HCT116 (cell line): ENCODE measurements around the gene GP1BA. TPM values are rescaled to one million over a fixed set of nuclear protein-coding genes. Genes with fewer than 3 reads are reported as not detected.

ENCODE experiments used
- ATAC-seq: fragments of 200-7000 bp; cut with Tn5 transposase; 2 replicates; pipeline ENCODE4 v1.9.1; 2020; ENCODE audit warnings: mild to moderate bottlenecking, moderate library complexity
- BruUV-seq: library from RNA; stranded (reverse); fragments of 400-500 nt; replicated peaks from 2 replicates; lab custom pipeline; 2021; lab: Mats Ljungman, UMichigan
- CTCF ChIA-PET: fragments of 300-600 bp; sonication (Branson Sonifier 250); formaldehyde crosslinking; loops from one replicate; lab custom pipeline; 2021; ENCODE audit warnings: antibody characterized with exemption; lab: Charles Lee
- POLR2A ChIA-PET: fragments of 300-600, 350-600 bp; sonication (Branson Sonifier 250); formaldehyde crosslinking; loops from one replicate; lab custom pipeline; 2021; ENCODE audit warnings: antibody characterized with exemption; lab: Charles Lee
- RAD21 ChIA-PET, 2 experiments: fragments of 300-600 bp; sonication (Branson Sonifier 250); formaldehyde crosslinking; loops; one replicate each; lab custom pipeline; 2023; ENCODE audit warnings: low total read pairs in 2 of 2; ENCODE audit not compliant: uncharacterized antibody in 2 of 2, unreplicated experiment in 2 of 2, low non-redundant PET in 1 of 2; lab: Charles Lee
- DNase-seq: peaks from one replicate; pipeline ENCODE4 v3.0.0-alpha.2; 2010; ENCODE audit warnings: low read depth, low spot score
- H2AFZ ChIP-seq: fragments of 200-600 bp; shearing (Covaris generic), sonication (generic); 2 replicates; pipeline ENCODE4 v1.6.1; 2017; ENCODE audit warnings: low read depth, mixed run types, mixed read lengths, antibody characterized with exemption, low read length; ENCODE audit not compliant: poor library complexity, severe bottlenecking
- H3K27ac ChIP-seq: 2 replicates; pipeline ENCODE4 v1.5.1; 2012; ENCODE audit warnings: low read depth, low read length
- H3K27me3 ChIP-seq: fragments of 200-600 bp; sonication (generic); 2 replicates; pipeline ENCODE4 v1.6.1; 2016; ENCODE audit warnings: mixed run types, low read length, mixed read lengths; ENCODE audit not compliant: insufficient read depth
- H3K36me3 ChIP-seq, 2 experiments: fragments of 200-500 bp in 1 of 2; fragments of 200-600 bp in 1 of 2; sonication (Bioruptor generic) in 1 of 2; sonication (generic) in 1 of 2; 2 replicates each; pipeline versions ENCODE4 v1.5.1 to v1.6.1; 2014 to 2016; ENCODE audit warnings: low read length in 2 of 2, inconsistent platforms in 1 of 2, mixed read lengths in 1 of 2, mixed run types in 1 of 2; ENCODE audit not compliant: insufficient read depth in 2 of 2, control insufficient read depth in 1 of 2
- H3K4me1 ChIP-seq, 2 experiments: fragments of 200-600 bp in 1 of 2; sonication (generic) in 1 of 2; 2 replicates each; pipeline versions ENCODE4 v1.5.1 to v1.6.1; 2012 to 2017; ENCODE audit warnings: low read length in 2 of 2, inconsistent platforms in 1 of 2, mild to moderate bottlenecking in 1 of 2, mixed read lengths in 1 of 2, mixed run types in 1 of 2, moderate library complexity in 1 of 2; ENCODE audit not compliant: insufficient read depth in 2 of 2, control insufficient read depth in 1 of 2
- H3K4me2 ChIP-seq: fragments of 200-600 bp; sonication (generic); 2 replicates; pipeline ENCODE4 v1.6.1; 2017; ENCODE audit warnings: mixed run types, low read length, mixed read lengths
- H3K4me3 ChIP-seq, 2 experiments: fragments of 200-600 bp in 1 of 2; sonication (generic) in 1 of 2; replicated peaks in 1 of 2; 2 replicates each; pipeline ENCODE4 v1.5.1; 2011 to 2016; ENCODE audit warnings: low read length in 2 of 2, control low read depth in 1 of 2, low read depth in 1 of 2, mild to moderate bottlenecking in 1 of 2, mixed read lengths in 1 of 2, mixed run types in 1 of 2
- H3K79me2 ChIP-seq: fragments of 200-600 bp; sonication (generic); 2 replicates; pipeline ENCODE4 v1.6.1; 2017; ENCODE audit warnings: mild to moderate bottlenecking, mixed run types, low read length, moderate library complexity, mixed read lengths; ENCODE audit not compliant: insufficient read depth
- H3K9ac ChIP-seq: fragments of 200-600 bp; sonication (generic); 2 replicates; pipeline ENCODE4 v1.6.1; 2016; ENCODE audit warnings: low read length, mixed read lengths
- H3K9me2 ChIP-seq: fragments of 200-600 bp; sonication (generic), shearing (Covaris generic); 2 replicates; pipeline ENCODE4 v1.6.1; 2017; ENCODE audit warnings: mixed run types, mild to moderate bottlenecking, moderate library complexity; ENCODE audit not compliant: insufficient read depth
- H3K9me3 ChIP-seq, 2 experiments: fragments of 200-500 bp in 1 of 2; fragments of 200-600 bp in 1 of 2; sonication (Bioruptor generic) in 1 of 2; sonication (generic) in 1 of 2; 2 replicates each; pipeline ENCODE4 v1.6.1; 2014 to 2017; ENCODE audit warnings: low read length in 2 of 2, mixed read lengths in 2 of 2, inconsistent platforms in 1 of 2, low read depth in 1 of 2, mild to moderate bottlenecking in 1 of 2, mixed run types in 1 of 2, moderate library complexity in 1 of 2; ENCODE audit not compliant: control insufficient read depth in 1 of 2, insufficient read depth in 1 of 2
- H4K20me1 ChIP-seq: fragments of 200-600 bp; sonication (generic), shearing (Covaris generic); 2 replicates; pipeline ENCODE4 v1.6.1; 2017; ENCODE audit warnings: mixed run types, mild to moderate bottlenecking, moderate library complexity; ENCODE audit not compliant: insufficient read depth
- ATF3 ChIP-seq: IDR thresholded peaks from 2 replicates; pipeline ENCODE4 v1.6.1; 2012
- JUND ChIP-seq: IDR thresholded peaks from 2 replicates; pipeline ENCODE4 v1.6.1; 2012
- MAX ChIP-seq: IDR thresholded peaks from 2 replicates; pipeline ENCODE4 v1.6.1; 2012
- POLR2AphosphoS5 ChIP-seq: IDR thresholded peaks from 2 replicates; pipeline ENCODE4 v1.6.1; 2011; ENCODE audit warnings: mild to moderate bottlenecking, low read depth, low read length, moderate library complexity
- RAD21 ChIP-seq: IDR thresholded peaks from 2 replicates; pipeline ENCODE4 v1.6.1; 2012; ENCODE audit warnings: low read depth, mild to moderate bottlenecking
- SIN3A ChIP-seq: IDR thresholded peaks from 2 replicates; pipeline ENCODE4 v1.6.1; 2012; ENCODE audit warnings: low read depth
- SP1 ChIP-seq: IDR thresholded peaks from 2 replicates; pipeline ENCODE4 v1.6.1; 2012; ENCODE audit warnings: low read depth
- ZFX ChIP-seq: fragments of 450-650 bp; IDR thresholded peaks from 2 replicates; pipeline ENCODE4 v1.6.1; 2017
- intact Hi-C: fragments of 100-400 bp; cut with micrococcal nuclease; formaldehyde crosslinking; loops from 2 replicates; pipeline ENCODE4 v1.10.0; 2022
- total RNA-seq: library from RNA; stranded (reverse); gene quantifications from one replicate; pipeline ENCODE4 v1.2.1, GENCODE V29; 2021; ENCODE audit not compliant: unreplicated experiment

Gene GP1BA
- total RNA-seq, 1 experiment from 2014 or later = not detected

GRCh38 chr17:4949321-4950074 is 17.4 kb downstream of the GP1BA start:
- Histone ChIP-seq H3K4me1 (peaks cover 35 to 70% of the 10 kb centered on the region in 2 experiments), H3K36me3 (peaks cover 9 to 17% of the 10 kb centered on the region in 2 experiments; a peak in 2 of 4 replicates), H2AFZ (no peak overlapping the region), H3K27me3 (no peaks in the 10 kb centered on the region), H3K9ac (peak overlapping the region; percentile 97), H3K4me3 (peak overlapping the region; percentile 96 to 97)
- POLR2A ChIA-PET = interaction anchor here (0.6 to 4.7 kb wide), 4 partner anchors 9 to 27 kb away, joined by 3 to 45 read pairs (median 18); partner anchors contain the start of genes RNF167, SLC25A11 and SPAG7
- RAD21 ChIA-PET = no interaction called here
- peak; percentile 46; the same call in 1 of the 2 replicates for TF ChIP-seq SP1
- TF ChIP-seq SIN3A = 0 out of 2 replicates have a peak, but pooled peaks have one; percentile 3
- TF ChIP-seq MAX = peak; percentile 90
- peak; percentile 46; the same call in 1 of the 2 replicates for TF ChIP-seq POLR2AphosphoS5
- TF ChIP-seq JUND = 0 out of 2 replicates have a peak, but pooled peaks have one; percentile 4
- TF ChIP-seq ATF3 = no peak
- TF ChIP-seq RAD21 = no peak
- TF ChIP-seq ZFX = 0 out of 2 replicates have a peak, but pooled peaks have one; percentile 6
- TF ChIP-seq, all 23 proteins: peak for 6
- H3K9me3 ChIP-seq = no peaks in the 10 kb centered on the region
- BruUV-seq = no TSS peak
- DNase-seq (peak; percentile 41), ATAC-seq (peak; percentile 24)
- peak overlapping the region; percentile 99 for H3K27ac ChIP-seq
- no peaks in the 10 kb centered on the region for H3K9me2 ChIP-seq
- peaks cover 12% of the 10 kb centered on the region; the same call in 1 of the 2 replicates for H4K20me1 ChIP-seq
- intact Hi-C loops = loop anchor here (1.0 to 5.0 kb wide), 2 partner anchors 18 to 38 kb away; partner anchors contain the start of genes CAMTA2 and SPAG7
- H3K79me2 ChIP-seq = peaks cover 51% of the 10 kb centered on the region
- peak overlapping the region; percentile 100 for H3K4me2 ChIP-seq
- CTCF ChIA-PET = interaction anchor here (1.4 kb wide), 1 partner anchor 9 kb away, joined by 3 read pairs; the partner anchor contains the start of genes RNF167 and SLC25A11
